Ascending aorta (tissue), 2 donors: Measurements from ENCODE around the gene MBNL1. TPM values are rescaled to one million over a fixed set of nuclear protein-coding genes. Genes with fewer than 3 reads are reported as not detected.

Source experiments
- DNase-seq, 2 donors: peaks; one replicate each; pipeline ENCODE4 v3.0.0-alpha.2; 2019; ENCODE audit warnings: low spot score in 2 of 2
- H3K27ac ChIP-seq, 2 donors: fragments of 200-600 bp; sonication (generic); one replicate each; pipeline ENCODE4 v1.5.1; 2016 to 2017; ENCODE audit warnings: mild to moderate bottlenecking in 1 of 2
- H3K27me3 ChIP-seq: fragments of 200-600 bp; sonication (generic); one replicate; pipeline ENCODE4 v1.5.1; 2017
- H3K36me3 ChIP-seq, 2 donors: fragments of 200-600 bp; sonication (generic); one replicate each; pipeline ENCODE4 v1.5.1; 2016
- H3K4me1 ChIP-seq, 2 donors: fragments of 200-600 bp; sonication (generic); one replicate each; pipeline ENCODE4 v1.5.1; 2016 to 2017; ENCODE audit warnings: mild to moderate bottlenecking in 1 of 2
- H3K4me3 ChIP-seq, 2 donors: fragments of 200-600 bp; sonication (generic); one replicate each; pipeline ENCODE4 v1.5.1; 2016 to 2017; ENCODE audit warnings: mild to moderate bottlenecking in 1 of 2
- H3K9me3 ChIP-seq, 2 donors: fragments of 200-600 bp; sonication (generic); one replicate each; pipeline ENCODE4 v1.5.1; 2016
- CTCF ChIP-seq, 3 experiments: fragments of 200-600 bp in 2 of 3; fragments of 450-650 bp in 1 of 3; sonication (generic) in 2 of 3; IDR thresholded peaks; one replicate each; pipeline ENCODE4 v1.5.1; 2016 to 2019; ENCODE audit warnings: antibody characterized with exemption in 3 of 3, mild to moderate bottlenecking in 1 of 3, moderate library complexity in 1 of 3
- intact Hi-C: fragments of 100-400 bp; cut with DNase I; formaldehyde crosslinking; loops from one replicate; pipeline ENCODE4 v1.15.1; 2023
- total RNA-seq: library from RNA; depleted of rRNA; stranded (reverse); fragments of >200 nt; gene quantifications from one replicate; pipeline ENCODE4 v1.1.0, GENCODE V29; 2016

MBNL1 gene
- total RNA-seq, 1 donor from 2014 or later, result 350 TPM

GRCh38 chr3:152234657-152235375 lies 33.9 kb upstream of the MBNL1 start:
- peaks cover 0 to 4% of the 10 kb centered on the region in 2 donors for H3K4me1 ChIP-seq
- H3K9me3 ChIP-seq, result no peaks in the 10 kb centered on the region
- no peak overlapping the region for H3K4me3 ChIP-seq
- TF ChIP-seq CTCF (IDR thresholded peaks at IDR 0.05), result no peak
- H3K27ac ChIP-seq, result no peak overlapping the region
- no peaks in the 10 kb centered on the region for H3K27me3 ChIP-seq
- H3K36me3 ChIP-seq, result no peaks in the 10 kb centered on the region
- intact Hi-C loops, result no loop called here
- DNase-seq, result no peak

GRCh38 chr3:152235709-152236298 lies 32.9 kb upstream of the MBNL1 start:
- intact Hi-C loops, result no loop called here
- DNase-seq, result no peak
- Histone ChIP-seq H3K9me3 (no peaks in the 10 kb centered on the region), H3K27me3 (no peaks in the 10 kb centered on the region), H3K4me3 (no peak overlapping the region), H3K36me3 (no peaks in the 10 kb centered on the region), H3K4me1 (peaks cover 0 to 4% of the 10 kb centered on the region in 2 donors), H3K27ac (no peak overlapping the region)
- TF ChIP-seq CTCF (IDR thresholded peaks at IDR 0.05), result no peak

DNA sequence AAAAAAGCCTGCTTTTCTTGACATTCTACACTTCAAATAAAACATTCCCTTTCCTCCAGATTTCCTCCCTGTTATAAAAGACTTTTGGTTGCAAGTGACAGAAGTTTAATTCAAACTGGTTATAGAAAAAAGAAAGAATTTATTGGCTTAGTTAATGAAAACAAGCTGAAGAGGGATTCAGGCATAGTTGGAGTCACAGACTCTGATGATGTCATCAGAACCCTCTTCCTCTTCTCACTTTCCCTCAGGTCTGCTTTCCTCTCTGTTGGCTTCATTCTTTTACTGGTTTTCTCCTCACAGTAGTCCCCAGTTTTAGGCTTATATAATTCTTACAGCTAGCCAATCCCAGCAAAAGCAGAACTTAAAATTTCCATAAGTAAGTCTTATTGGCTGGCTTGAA lies 32.0 kb upstream of the MBNL1 start:
- H3K27ac ChIP-seq, result no peak overlapping the region
- intact Hi-C loops, result no loop called here
- TF ChIP-seq CTCF (IDR thresholded peaks at IDR 0.05), result no peak

DNA sequence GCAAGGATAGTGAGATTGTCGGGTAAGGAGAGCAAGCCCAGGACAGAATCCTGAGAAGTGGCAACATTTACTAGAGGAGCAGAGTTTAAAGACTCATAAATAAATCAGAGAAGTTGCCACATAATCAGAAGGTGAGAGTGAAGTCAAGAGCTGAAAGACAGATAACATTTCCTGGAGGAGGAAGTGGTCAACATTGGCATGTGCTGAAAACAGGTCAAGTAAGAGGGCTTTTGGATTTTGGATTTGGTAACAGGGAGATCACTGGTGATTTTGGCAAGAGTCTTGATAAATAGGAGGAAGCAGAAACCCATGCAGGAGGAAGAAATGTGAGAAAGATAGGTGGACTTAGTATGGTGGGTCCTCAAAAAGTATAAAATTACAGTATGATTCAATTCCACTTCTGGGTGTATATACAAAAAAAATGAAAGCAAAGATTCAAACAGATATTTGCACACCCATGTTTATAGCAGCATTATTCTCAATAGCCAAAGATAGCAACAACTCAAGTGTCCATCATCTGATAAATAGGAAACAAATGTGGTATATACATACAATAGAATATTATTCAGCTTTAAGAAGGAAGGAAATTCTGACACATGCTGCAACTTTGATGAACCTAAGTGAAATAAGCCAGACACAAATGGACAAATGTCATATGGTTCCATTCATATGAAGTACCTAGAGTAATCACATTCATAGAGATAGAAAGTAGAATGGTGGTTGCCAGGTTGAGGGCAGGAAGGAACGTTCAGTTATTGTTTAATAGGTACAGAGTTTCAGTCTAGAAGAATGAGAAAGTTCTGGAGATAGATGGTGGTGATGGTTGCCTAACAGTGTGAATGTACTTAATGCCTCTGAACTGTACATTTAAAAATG lies 27.3 kb upstream of the MBNL1 start:
- no peaks in the 10 kb centered on the region for H3K4me1 ChIP-seq
- no peaks in the 10 kb centered on the region for H3K9me3 ChIP-seq
- no peaks in the 10 kb centered on the region for H3K27me3 ChIP-seq
- TF ChIP-seq CTCF (IDR thresholded peaks at IDR 0.05), result no peak
- no peak overlapping the region for H3K27ac ChIP-seq
- no peak overlapping the region for H3K4me3 ChIP-seq
- H3K36me3 ChIP-seq, result no peaks in the 10 kb centered on the region
- no peak for DNase-seq
- intact Hi-C loops, result no loop called here

More for the DNA sequence above, 32.0 kb upstream of the MBNL1 start:
- Histone ChIP-seq H3K4me3 (no peak overlapping the region), H3K27me3 (no peaks in the 10 kb centered on the region), H3K36me3 (no peaks in the 10 kb centered on the region), H3K9me3 (no peaks in the 10 kb centered on the region), H3K4me1 (peaks cover 0 to 4% of the 10 kb centered on the region in 2 donors)
- DNase-seq, result no peak

DNA sequence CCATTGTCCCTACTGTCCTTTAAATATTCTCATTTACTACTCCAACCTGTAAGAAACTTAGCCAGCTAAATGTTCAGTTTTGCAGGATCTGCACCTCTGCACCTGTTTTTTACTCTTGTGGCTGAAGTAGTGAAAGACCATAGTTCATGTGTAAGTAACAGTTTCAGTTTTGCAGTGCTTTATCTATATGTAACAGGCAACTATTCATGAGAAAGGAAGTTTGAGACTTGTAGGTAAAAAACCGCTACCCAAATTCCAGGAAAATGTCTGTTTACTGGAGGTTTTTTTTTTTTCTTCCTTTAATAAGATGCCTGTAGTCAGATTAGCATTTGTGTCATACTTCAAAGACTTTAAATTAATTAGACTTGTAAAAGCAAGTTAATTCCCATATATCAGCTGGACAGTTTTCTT lies 25.4 kb upstream of the MBNL1 start:
- H3K27me3 ChIP-seq, result no peaks in the 10 kb centered on the region
- no peak overlapping the region for H3K27ac ChIP-seq
- intact Hi-C loops, result no loop called here
- H3K9me3 ChIP-seq, result no peaks in the 10 kb centered on the region
- no peaks in the 10 kb centered on the region for H3K4me1 ChIP-seq
- H3K4me3 ChIP-seq, result no peak overlapping the region
- H3K36me3 ChIP-seq, result no peaks in the 10 kb centered on the region
- no peak for TF ChIP-seq CTCF (IDR thresholded peaks at IDR 0.05)
- DNase-seq, result no peak
